Keratinocyte (primary cell): ENCODE results near the gene CKAP4. TPM values are rescaled to one million over a fixed set of nuclear protein-coding genes. Genes with fewer than 3 reads are reported as not detected.

Experiments
- DNase-seq: peaks from one replicate; pipeline ENCODE4 v3.0.0-alpha.2; 2011; ENCODE audit warnings: low read depth, missing footprints, low spot score
- FAIRE-seq: peaks from 2 replicates; lab custom pipeline; 2011; peaks lifted over from hg19 to GRCh38; lab: Jason Lieb, UNC
- H2AFZ ChIP-seq: 2 replicates; pipeline ENCODE4 v1.6.0; 2012; ENCODE audit warnings: low read length, control low read depth, inconsistent platforms; ENCODE audit not compliant: control insufficient read depth
- H3K27ac ChIP-seq: 2 replicates; pipeline ENCODE4 v1.5.1; 2011; ENCODE audit warnings: low read length; ENCODE audit not compliant: control insufficient read depth, insufficient read depth
- H3K27me3 ChIP-seq: 3 replicates; pipeline ENCODE4 v1.6.0; 2011; ENCODE audit warnings: low read length; ENCODE audit not compliant: control insufficient read depth, insufficient read depth; ENCODE audit errors: extremely low read depth
- H3K36me3 ChIP-seq, 2 experiments: 2 replicates in 1 of 2; 3 replicates in 1 of 2; pipeline ENCODE4 v1.5.1; 2011; ENCODE audit warnings: low read length in 2 of 2, mild to moderate bottlenecking in 1 of 2; ENCODE audit not compliant: control insufficient read depth in 2 of 2, insufficient read depth in 2 of 2; ENCODE audit errors: extremely low read depth in 1 of 2
- H3K4me1 ChIP-seq: 3 replicates; pipeline ENCODE4 v1.5.1; 2011; ENCODE audit warnings: low read length; ENCODE audit not compliant: control insufficient read depth, insufficient read depth; ENCODE audit errors: extremely low read depth
- H3K4me2 ChIP-seq: 3 replicates; pipeline ENCODE4 v1.6.0; 2011; ENCODE audit warnings: low read depth, low read length; ENCODE audit not compliant: control insufficient read depth, insufficient read depth; ENCODE audit errors: extremely low read depth
- H3K4me3 ChIP-seq, 3 experiments: fragments of 200-600 bp in 1 of 3; sonication (generic) in 1 of 3; 2 replicates in 2 of 3; 3 replicates in 1 of 3; pipeline ENCODE4 v1.5.1; 2011 to 2016; ENCODE audit warnings: low read length in 3 of 3, mild to moderate bottlenecking in 3 of 3, control low read depth in 2 of 3, inconsistent platforms in 1 of 3, low read depth in 1 of 3, mixed read lengths in 1 of 3, mixed run types in 1 of 3, moderate library complexity in 1 of 3; ENCODE audit not compliant: control insufficient read depth in 2 of 3, insufficient read depth in 2 of 3; ENCODE audit errors: extremely low read depth in 1 of 3
- H3K79me2 ChIP-seq: 2 replicates; pipeline ENCODE4 v1.6.0; 2012; ENCODE audit warnings: low read length; ENCODE audit not compliant: control insufficient read depth, insufficient read depth
- H3K9ac ChIP-seq: 3 replicates; pipeline ENCODE4 v1.6.0; 2011; ENCODE audit warnings: low read length; ENCODE audit not compliant: control insufficient read depth, insufficient read depth; ENCODE audit errors: extremely low read depth
- H3K9me1 ChIP-seq: 3 replicates; pipeline ENCODE4 v1.6.0; 2011; ENCODE audit warnings: low read length; ENCODE audit not compliant: control insufficient read depth, insufficient read depth; ENCODE audit errors: extremely low read depth
- H3K9me3 ChIP-seq: 2 replicates; pipeline ENCODE4 v1.5.1; 2012; ENCODE audit warnings: low read depth, low read length; ENCODE audit not compliant: control insufficient read depth
- H4K20me1 ChIP-seq: 3 replicates; pipeline ENCODE4 v1.6.0; 2011; ENCODE audit warnings: low read length; ENCODE audit not compliant: control insufficient read depth, insufficient read depth; ENCODE audit errors: extremely low read depth
- CTCF ChIP-seq, 3 experiments: IDR thresholded peaks in 1 of 3; conservative IDR thresholded peaks in 1 of 3; optimal IDR thresholded peaks in 1 of 3; 2 replicates in 2 of 3; 3 replicates in 1 of 3; pipeline versions ENCODE3 to v1.5.1; 2011; ENCODE audit warnings: low read length in 3 of 3, mild to moderate bottlenecking in 3 of 3, moderate library complexity in 2 of 3, control low read depth in 1 of 3, inconsistent platforms in 1 of 3; ENCODE audit not compliant: insufficient read depth in 2 of 3; ENCODE audit errors: extremely low read depth in 1 of 3
- EZH2 ChIP-seq: IDR thresholded peaks from one replicate; pipeline ENCODE4 v1.6.1; 2012; ENCODE audit warnings: inconsistent platforms, mild to moderate bottlenecking, low read length, moderate library complexity
- dilution Hi-C: fragments of 300-500 bp; cut with MboI; formaldehyde crosslinking; loops from one replicate; pipeline ENCODE4 v1.7.0; 2020; ENCODE audit warnings: low sequenced_read_pairs; ENCODE audit not compliant: extremely low pct_ligation_motif_present
- polyA plus RNA-seq, 5 experiments: library from polyadenylated mRNA; depleted of rRNA in 3 of 5; stranded (reverse) in 3 of 5; stranded (forward) in 1 of 5; unstranded in 1 of 5; fragments of >200 nt; gene quantifications; 1 replicate in 1 of 5; 2 replicates in 3 of 5; 3 replicates in 1 of 5; pipeline versions ENCODE4 v1.2.1 to v1.2.3, GENCODE V29; 2011 to 2012; ENCODE audit warnings: missing spikeins in 2 of 5, low read depth in 1 of 5, low replicate concordance in 1 of 5

CKAP4 gene
- polyA plus RNA-seq, 1 donor (not counting 4 experiments of a cell fraction or from before 2014, with no cell fraction given): 84.5 TPM

DNA sequence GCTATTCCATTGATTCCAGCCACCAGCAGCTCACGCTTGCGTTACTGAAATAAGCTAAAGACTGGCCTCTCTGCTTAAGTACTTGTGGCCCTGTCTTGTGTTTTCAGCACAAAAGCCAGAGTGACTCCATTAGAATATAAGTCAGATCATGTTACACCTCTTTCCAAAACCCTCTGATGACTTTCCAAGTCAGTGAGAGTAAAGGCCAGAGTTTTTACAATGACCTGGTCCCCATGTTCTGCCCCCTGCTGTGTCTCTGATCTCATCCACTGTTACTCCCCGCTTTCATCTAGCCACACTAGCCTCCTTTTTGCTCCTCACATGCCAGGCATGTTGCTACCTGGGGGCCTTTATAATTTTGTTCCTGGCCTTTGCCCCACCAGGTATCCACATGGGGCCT is 6.9 kb upstream of the CKAP4 start:
- Histone ChIP-seq H3K27ac (no peak overlapping the region), H3K79me2 (no peaks in the 10 kb centered on the region), H3K4me1 (no peaks in the 10 kb centered on the region), H3K36me3 (no peaks in the 10 kb centered on the region), H3K27me3 (no peaks in the 10 kb centered on the region), H3K4me2 (no peak overlapping the region), H3K9me1 (no peaks in the 10 kb centered on the region), H3K9ac (no peak overlapping the region), H3K4me3 (no peak overlapping the region), H2AFZ (no peak overlapping the region), H3K9me3 (no peaks in the 10 kb centered on the region), H4K20me1 (no peaks in the 10 kb centered on the region)
- dilution Hi-C loops: no loop called here
- no peak for DNase-seq
- TF ChIP-seq CTCF (optimal IDR thresholded peaks at IDR 0.05 in 1 of 3, IDR thresholded peaks at IDR 0.05 in 1 of 3, conservative IDR thresholded peaks at IDR 0.05 in 1 of 3; ENCODE audit: extremely low read depth in 1 of 3, insufficient read depth in 2 of 3, low read length in 3 of 3): no peak
- no peak for TF ChIP-seq EZH2
- no peak for FAIRE-seq

DNA sequence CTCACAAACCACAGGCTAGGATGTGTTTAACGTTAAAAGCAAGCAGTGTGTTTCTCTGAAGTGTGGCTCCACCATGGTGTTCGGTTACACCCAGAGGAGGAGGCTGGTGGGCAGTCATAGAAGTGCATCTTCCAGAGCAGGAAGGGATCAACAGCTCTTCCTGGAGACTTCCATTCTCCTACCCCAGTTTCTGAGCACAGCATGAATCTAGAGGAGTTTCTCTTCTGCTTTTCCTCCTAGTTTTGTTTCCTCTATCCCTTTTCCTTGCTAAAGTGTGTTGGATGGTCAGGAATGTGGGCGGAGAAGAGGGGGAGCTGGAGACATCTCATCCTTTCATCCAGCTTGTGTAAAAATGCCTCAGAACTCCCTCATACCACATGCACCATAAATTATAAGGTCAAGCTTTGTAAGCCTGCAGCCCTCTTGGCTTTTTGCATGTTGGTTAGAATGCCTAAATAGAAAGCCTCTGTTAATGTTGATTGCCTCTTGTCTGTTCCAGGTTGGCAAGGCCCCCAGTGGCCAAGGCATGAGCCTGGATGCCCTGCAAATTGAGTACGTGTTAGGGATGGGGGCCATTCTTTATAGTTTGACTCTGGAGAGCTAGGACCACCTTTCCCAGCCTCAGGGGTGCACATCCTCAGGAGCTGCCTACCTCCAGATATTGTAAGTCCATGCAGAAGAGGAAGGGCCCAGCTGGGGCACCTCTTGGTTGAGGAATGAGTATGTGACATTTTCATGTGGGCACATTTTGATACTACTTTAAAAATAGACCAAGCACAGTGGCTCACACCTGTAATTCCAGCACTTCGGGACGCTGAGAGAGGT is 4.0 kb upstream of the CKAP4 start:
- H2AFZ ChIP-seq: no peak overlapping the region
- dilution Hi-C loops: no loop called here
- no peak overlapping the region for H3K27ac ChIP-seq

More for the DNA sequence above, 4.0 kb upstream of the CKAP4 start:
- H3K4me3 ChIP-seq: no peak overlapping the region
- H3K9me3 ChIP-seq: no peaks in the 10 kb centered on the region
- H3K9me1 ChIP-seq: peaks cover 2% of the 10 kb centered on the region
- H3K9ac ChIP-seq: no peak overlapping the region
- H3K36me3 ChIP-seq: no peaks in the 10 kb centered on the region
- H3K27me3 ChIP-seq: no peaks in the 10 kb centered on the region
- peaks cover 8% of the 10 kb centered on the region for H3K4me1 ChIP-seq
- no peaks in the 10 kb centered on the region for H4K20me1 ChIP-seq
- no peak for FAIRE-seq
- H3K79me2 ChIP-seq: peaks cover 3% of the 10 kb centered on the region
- TF ChIP-seq EZH2 (no peak), CTCF (optimal IDR thresholded peaks at IDR 0.05 in 1 of 3, IDR thresholded peaks at IDR 0.05 in 1 of 3, conservative IDR thresholded peaks at IDR 0.05 in 1 of 3; ENCODE audit: extremely low read depth in 1 of 3, insufficient read depth in 2 of 3, low read length in 3 of 3) (no peak)
- no peak overlapping the region for H3K4me2 ChIP-seq
- DNase-seq: no peak
